SK-N-MC (cell line): ENCODE data around the gene TMSB10.

Experiments
- EZH2 ChIP-seq: fragments of 200-600 bp; sonication (generic); IDR thresholded peaks from one replicate; pipeline ENCODE4 v1.6.1; 2017; ENCODE audit warnings: antibody characterized with exemption
- FOXP2 ChIP-seq: optimal IDR thresholded peaks from 2 replicates; pipeline ENCODE3; 2011; ENCODE audit warnings: mild to moderate bottlenecking, moderate library complexity; ENCODE audit not compliant: insufficient read depth; ENCODE audit errors: extremely low read length, control extremely low read depth

DNA sequence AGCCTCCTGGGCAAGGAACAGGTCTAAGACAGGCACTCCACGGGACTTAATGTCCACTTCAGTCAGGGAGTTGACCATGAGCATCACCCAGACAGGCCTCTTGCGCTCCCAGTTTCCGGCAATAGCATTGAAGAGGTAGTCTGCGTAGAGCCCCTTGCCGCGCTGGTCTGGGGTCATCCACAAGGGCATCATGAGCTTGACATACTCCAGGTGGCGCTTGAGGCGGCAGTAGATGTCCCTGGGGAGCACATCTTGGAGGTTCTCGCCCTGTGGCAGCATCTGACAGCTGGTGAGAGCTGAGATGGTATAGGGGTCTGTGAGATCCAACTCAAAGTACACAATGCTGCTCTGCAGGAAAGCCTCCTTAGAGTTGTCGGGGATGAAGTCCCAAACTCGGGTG is 35.1 kb upstream of the TMSB10 start:
- no peak for TF ChIP-seq EZH2
- TF ChIP-seq FOXP2, result no peak
